Measurements from ENCODE around the gene FAM83F.
"Not testable (repeated sequence)": the region's sequence is repeated elsewhere in the genome, so short reads cannot be mapped to it uniquely, and the experiment has no call there.

Gene FAM83F

GRCh38 chr22:40019100-40019499 is 24.3 kb downstream of the FAM83F start:
- DNase-seq: no peak

- DNase-seq: no peak
Observed at GRCh38 chr22:40020956-40021355, 26.2 kb downstream of the FAM83F start.

GRCh38 chr22:40021401-40022000 is 26.7 kb downstream of the FAM83F start:
- no peak for DNase-seq

- DNase-seq: no peak
Observed at GRCh38 chr22:40022536-40023240, 27.9 kb downstream of the FAM83F start.

- DNase-seq: no peak
Observed at GRCh38 chr22:40023341-40023841, 28.6 kb downstream of the FAM83F start.

GRCh38 chr22:40024201-40025061 is 29.7 kb downstream of the FAM83F start:
- peak; percentile 61 for DNase-seq

- not testable (repeated sequence) for DNase-seq
Observed at GRCh38 chr22:40025062-40025379, 30.3 kb downstream of the FAM83F start.

- no peak for DNase-seq
Observed at GRCh38 chr22:40025856-40026255, 31.1 kb downstream of the FAM83F start.

GRCh38 chr22:40026641-40027040 is 31.9 kb downstream of the FAM83F start:
- no peak for DNase-seq

GRCh38 chr22:40027191-40028097 is 32.7 kb downstream of the FAM83F start:
- no peak for DNase-seq

GRCh38 chr22:40028098-40028425 is 33.3 kb downstream of the FAM83F start:
- DNase-seq: no peak

GRCh38 chr22:40029189-40029890 is 34.6 kb downstream of the FAM83F start:
- no peak for DNase-seq

GRCh38 chr22:40030026-40030757 is 35.4 kb downstream of the FAM83F start:
- no peak for DNase-seq

GRCh38 chr22:40030758-40031095 is 36.0 kb downstream of the FAM83F start:
- no peak for DNase-seq

- no peak for DNase-seq
Observed at GRCh38 chr22:40031766-40032470, 37.2 kb downstream of the FAM83F start.

- no peak for DNase-seq
Observed at GRCh38 chr22:40033586-40034380, 39.0 kb downstream of the FAM83F start.

- no peak for DNase-seq
Observed at GRCh38 chr22:40035351-40035750, 40.6 kb downstream of the FAM83F start.

- DNase-seq: no peak
Observed at GRCh38 chr22:40036126-40036525, 41.4 kb downstream of the FAM83F start.

- peak; percentile 63 for DNase-seq
Observed at GRCh38 chr22:40036591-40037225, 42.0 kb downstream of the FAM83F start.

GRCh38 chr22:40037320-40037719 is 42.6 kb downstream of the FAM83F start:
- DNase-seq: no peak

Data from CD4-positive, alpha-beta T cell treated with Interleukin-10 for 1 hour (primary cell).